Measurements from ENCODE around the gene AGPAT2.

Gene AGPAT2

DNA sequence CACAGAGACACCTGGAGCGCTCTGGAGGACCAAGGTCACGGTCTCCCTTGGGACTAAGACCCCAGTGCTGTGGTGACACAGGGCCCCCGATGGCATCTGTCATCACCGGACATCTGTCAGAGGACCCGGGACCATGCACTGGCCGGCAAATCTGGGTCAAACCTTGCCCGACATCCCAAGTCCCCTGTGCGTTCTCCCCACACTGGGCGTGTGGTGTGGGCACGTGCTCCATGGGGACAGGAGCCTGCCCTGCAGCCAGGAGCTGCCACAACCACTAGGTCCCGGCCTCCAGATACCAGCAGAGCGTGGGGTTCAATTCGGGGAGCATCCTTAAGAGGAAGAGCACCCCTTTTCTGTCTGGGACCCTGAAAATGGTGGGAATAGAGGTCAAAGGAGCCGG lies 3.5 kb downstream of the AGPAT2 start:
- Histone ChIP-seq H3K27ac (ENCODE audit: low read depth, low read length) (peak overlapping the region; percentile 86), H3K36me3 (ENCODE audit: control insufficient read depth in 5 of 5, insufficient read depth in 5 of 5, low read length in 5 of 5) (peaks cover 0 to 11% (median 0%) of the 10 kb centered on the region in 5 donors), H3K4me1 (ENCODE audit: control insufficient read depth in 5 of 5, insufficient read depth in 5 of 5, low read length in 5 of 5) (peaks cover 3 to 91% (median 86%) of the 10 kb centered on the region in 5 donors), H3K9ac (ENCODE audit: low read length in 5 of 5) (peak overlapping the region in 3 of 5 donors; percentile 49 to 97 (median 88)), H3K27me3 (ENCODE audit: control insufficient read depth in 5 of 5, insufficient read depth in 4 of 5, low read length in 5 of 5) (no peaks in the 10 kb centered on the region), H3K9me3 (ENCODE audit: control insufficient read depth in 5 of 5, low read length in 5 of 5) (no peaks in the 10 kb centered on the region), H3K4me3 (ENCODE audit: low read depth in 1 of 5, low read length in 5 of 5) (peak overlapping the region; percentile 70 to 93 (median 79))

DNA sequence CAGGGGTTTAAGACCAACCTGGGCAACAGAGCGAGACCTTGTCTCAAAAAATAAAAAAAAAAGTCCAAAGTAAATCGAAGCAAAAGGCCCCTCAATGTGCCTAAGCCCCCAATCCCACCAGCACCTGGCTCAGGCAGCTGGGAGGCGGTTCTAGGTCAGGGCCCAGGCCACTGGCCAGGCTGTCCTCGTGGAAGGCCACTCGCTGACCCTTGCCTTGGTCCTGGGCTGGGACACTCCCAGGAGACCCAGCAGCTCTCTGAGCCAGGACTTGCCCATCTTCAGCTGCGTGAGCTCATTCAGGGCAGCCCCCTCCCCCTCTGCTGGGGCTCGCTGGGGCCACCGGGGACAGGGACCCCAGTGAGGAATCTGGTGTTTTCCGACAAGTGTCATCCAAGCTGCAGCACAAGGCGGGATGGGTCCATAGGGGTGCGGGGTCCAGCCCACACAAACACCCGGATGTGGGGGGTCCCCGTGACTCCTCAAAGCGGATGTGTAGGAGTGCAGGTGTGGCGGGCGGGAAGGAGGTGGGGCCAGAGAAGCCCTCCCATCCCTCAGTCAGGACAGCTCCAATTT lies 4.0 kb downstream of the AGPAT2 start:
- Histone ChIP-seq H3K9me3 (ENCODE audit: control insufficient read depth in 5 of 5, low read length in 5 of 5) (no peaks in the 10 kb centered on the region), H3K4me1 (ENCODE audit: control insufficient read depth in 5 of 5, insufficient read depth in 5 of 5, low read length in 5 of 5) (peaks cover 2 to 91% (median 86%) of the 10 kb centered on the region in 5 donors), H3K4me3 (ENCODE audit: low read depth in 1 of 5, low read length in 5 of 5) (peak overlapping the region; percentile 70 to 93 (median 79)), H3K36me3 (ENCODE audit: control insufficient read depth in 5 of 5, insufficient read depth in 5 of 5, low read length in 5 of 5) (peaks cover 0 to 11% (median under 1%) of the 10 kb centered on the region in 5 donors), H3K27me3 (ENCODE audit: control insufficient read depth in 5 of 5, insufficient read depth in 4 of 5, low read length in 5 of 5) (no peaks in the 10 kb centered on the region), H3K9ac (ENCODE audit: low read length in 5 of 5) (peak overlapping the region in 1 of 5 donors; percentile 97), H3K27ac (ENCODE audit: low read depth, low read length) (peak overlapping the region; percentile 86)

GRCh38 chr9:136682710-136683109 lies 4.5 kb downstream of the AGPAT2 start:
- peak overlapping the region in 3 of 5 donors; percentile 48 to 68 (median 66) for H3K9ac ChIP-seq (ENCODE audit: low read length in 5 of 5)

DNA sequence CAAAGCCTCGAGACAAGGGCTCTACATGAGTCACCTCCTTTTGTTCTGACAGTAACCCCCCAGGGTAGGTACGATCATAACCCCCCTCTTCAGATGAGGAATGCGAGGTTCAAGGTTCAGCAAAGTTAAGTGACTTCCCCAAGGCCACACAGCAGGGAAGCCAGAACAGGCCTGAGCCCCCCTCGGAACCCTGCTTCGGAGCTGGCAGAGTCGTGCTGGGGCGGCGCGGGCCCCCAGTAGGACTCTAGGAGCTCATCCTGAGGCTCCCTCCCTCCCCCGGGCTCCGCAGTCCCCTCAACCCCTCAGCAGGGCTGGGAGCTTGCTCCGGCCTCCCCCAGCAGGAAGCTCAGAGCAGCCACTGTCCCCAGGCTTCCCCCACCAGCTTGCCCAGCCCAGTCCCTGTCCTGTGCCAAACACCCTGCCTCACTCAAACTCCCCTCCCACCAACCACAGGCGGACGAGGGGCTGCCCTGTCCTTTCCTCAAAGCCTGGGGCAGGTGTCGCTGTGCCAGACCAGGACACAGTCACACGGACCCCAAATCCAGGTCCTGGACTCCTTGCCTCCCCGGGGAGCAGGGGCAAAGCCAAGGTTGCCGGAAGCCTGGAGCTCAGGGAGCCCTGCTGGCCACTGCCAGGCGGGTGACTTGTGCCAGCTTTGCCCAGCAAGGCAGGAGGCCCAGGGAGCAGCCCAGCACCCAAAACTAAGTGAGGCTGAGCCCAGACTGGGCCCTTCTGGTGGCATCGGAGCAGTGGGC lies 5.1 kb downstream of the AGPAT2 start:
- H3K27ac ChIP-seq (ENCODE audit: low read depth, low read length), result peak overlapping the region; percentile 86
- H3K27me3 ChIP-seq (ENCODE audit: control insufficient read depth in 5 of 5, insufficient read depth in 4 of 5, low read length in 5 of 5), result no peaks in the 10 kb centered on the region
- no peaks in the 10 kb centered on the region for H3K9me3 ChIP-seq (ENCODE audit: control insufficient read depth in 5 of 5, low read length in 5 of 5)
- H3K36me3 ChIP-seq (ENCODE audit: control insufficient read depth in 5 of 5, insufficient read depth in 5 of 5, low read length in 5 of 5), result peaks cover 0 to 11% (median 8%) of the 10 kb centered on the region in 5 donors
- H3K4me3 ChIP-seq (ENCODE audit: low read depth in 1 of 5, low read length in 5 of 5), result peak overlapping the region in 4 of 5 donors; percentile 11 to 83 (median 38)
- H3K4me1 ChIP-seq (ENCODE audit: control insufficient read depth in 5 of 5, insufficient read depth in 5 of 5, low read length in 5 of 5), result peaks cover 2 to 93% (median 91%) of the 10 kb centered on the region in 5 donors
- peak overlapping the region in 4 of 5 donors; percentile 30 to 68 (median 57) for H3K9ac ChIP-seq (ENCODE audit: low read length in 5 of 5)

More at GRCh38 chr9:136682710-136683109, 4.5 kb downstream of the AGPAT2 start:
- Histone ChIP-seq H3K27ac (ENCODE audit: low read depth, low read length) (peak overlapping the region; percentile 86), H3K36me3 (ENCODE audit: control insufficient read depth in 5 of 5, insufficient read depth in 5 of 5, low read length in 5 of 5) (peaks cover 0 to 11% (median 4%) of the 10 kb centered on the region in 5 donors), H3K4me3 (ENCODE audit: low read depth in 1 of 5, low read length in 5 of 5) (peak overlapping the region in 3 of 5 donors; percentile 11 to 83 (median 41)), H3K4me1 (ENCODE audit: control insufficient read depth in 5 of 5, insufficient read depth in 5 of 5, low read length in 5 of 5) (peaks cover 2 to 91% (median 86%) of the 10 kb centered on the region in 5 donors), H3K27me3 (ENCODE audit: control insufficient read depth in 5 of 5, insufficient read depth in 4 of 5, low read length in 5 of 5) (no peaks in the 10 kb centered on the region), H3K9me3 (ENCODE audit: control insufficient read depth in 5 of 5, low read length in 5 of 5) (no peaks in the 10 kb centered on the region)

DNA sequence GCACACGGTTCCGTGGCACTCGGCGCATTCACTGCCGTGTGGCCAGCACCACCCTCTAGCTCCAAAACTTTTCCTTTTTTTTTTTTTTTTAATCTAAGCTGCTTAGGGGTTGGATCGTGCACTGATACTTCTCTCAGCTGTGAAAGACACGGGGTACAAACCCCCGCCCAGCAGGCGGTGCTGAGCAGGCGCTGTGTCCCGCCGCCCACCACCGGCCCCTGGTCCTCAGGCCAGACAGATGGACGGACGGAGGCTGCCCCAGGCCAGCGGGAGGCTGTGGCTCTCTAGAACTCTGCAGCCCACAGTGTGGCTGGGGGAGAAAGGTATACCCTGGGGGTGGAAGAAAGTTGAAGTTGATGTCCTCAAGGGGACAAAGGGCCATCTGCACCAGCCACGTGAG lies 6.2 kb downstream of the AGPAT2 start:
- Histone ChIP-seq H3K4me3 (ENCODE audit: low read depth in 1 of 5, low read length in 5 of 5) (no peak overlapping the region), H3K27ac (ENCODE audit: low read depth, low read length) (peak overlapping the region; percentile 86), H3K4me1 (ENCODE audit: control insufficient read depth in 5 of 5, insufficient read depth in 5 of 5, low read length in 5 of 5) (peaks cover 2 to 94% (median 84%) of the 10 kb centered on the region in 5 donors), H3K9me3 (ENCODE audit: control insufficient read depth in 5 of 5, low read length in 5 of 5) (no peaks in the 10 kb centered on the region), H3K9ac (ENCODE audit: low read length in 5 of 5) (peak overlapping the region in 1 of 5 donors; percentile 19), H3K27me3 (ENCODE audit: control insufficient read depth in 5 of 5, insufficient read depth in 4 of 5, low read length in 5 of 5) (no peaks in the 10 kb centered on the region), H3K36me3 (ENCODE audit: control insufficient read depth in 5 of 5, insufficient read depth in 5 of 5, low read length in 5 of 5) (peaks cover 0 to 21% (median 18%) of the 10 kb centered on the region in 5 donors)

DNA sequence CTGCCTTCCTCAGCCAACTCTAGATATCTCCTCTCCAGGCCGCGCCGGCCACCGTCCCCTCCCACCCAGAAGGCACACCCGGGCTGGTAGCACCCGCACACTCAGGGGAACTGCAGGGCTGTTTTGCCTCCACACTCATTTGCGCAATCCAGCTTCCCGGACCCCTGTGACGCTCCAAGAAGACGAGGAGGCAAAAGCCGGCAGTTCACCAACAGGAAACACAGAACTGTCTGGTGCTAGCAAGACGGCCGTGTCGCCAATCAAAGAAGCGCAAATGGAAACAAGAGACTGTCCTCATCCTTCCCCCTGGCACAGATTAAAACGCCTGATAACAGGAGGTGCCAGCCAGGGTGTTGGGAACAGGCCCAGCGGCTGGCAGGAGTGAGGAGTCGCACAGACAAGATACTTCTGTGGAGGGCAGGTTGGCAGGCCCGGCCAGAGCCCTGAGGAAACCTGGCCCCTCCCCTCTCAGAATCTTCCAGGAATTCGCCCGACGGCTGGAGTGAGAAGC lies 7.8 kb downstream of the AGPAT2 start:
- Histone ChIP-seq H3K27me3 (ENCODE audit: control insufficient read depth in 5 of 5, insufficient read depth in 4 of 5, low read length in 5 of 5) (no peaks in the 10 kb centered on the region), H3K9ac (ENCODE audit: low read length in 5 of 5) (peak overlapping the region in 3 of 5 donors; percentile 30 to 71 (median 33)), H3K27ac (ENCODE audit: low read depth, low read length) (peak overlapping the region; percentile 81), H3K36me3 (ENCODE audit: control insufficient read depth in 5 of 5, insufficient read depth in 5 of 5, low read length in 5 of 5) (peaks cover 0 to 33% (median 29%) of the 10 kb centered on the region in 5 donors), H3K4me1 (ENCODE audit: control insufficient read depth in 5 of 5, insufficient read depth in 5 of 5, low read length in 5 of 5) (peaks cover 2 to 82% (median 74%) of the 10 kb centered on the region in 5 donors), H3K4me3 (ENCODE audit: low read depth in 1 of 5, low read length in 5 of 5) (peak overlapping the region in 2 of 5 donors; percentile 24 to 50), H3K9me3 (ENCODE audit: control insufficient read depth in 5 of 5, low read length in 5 of 5) (no peaks in the 10 kb centered on the region)

- Histone ChIP-seq H3K36me3 (ENCODE audit: control insufficient read depth in 5 of 5, insufficient read depth in 5 of 5, low read length in 5 of 5) (peaks cover 0 to 41% (median 33%) of the 10 kb centered on the region in 5 donors), H3K9me3 (ENCODE audit: control insufficient read depth in 5 of 5, low read length in 5 of 5) (no peaks in the 10 kb centered on the region), H3K27ac (ENCODE audit: low read depth, low read length) (peak overlapping the region; percentile 81), H3K4me1 (ENCODE audit: control insufficient read depth in 5 of 5, insufficient read depth in 5 of 5, low read length in 5 of 5) (peaks cover 2 to 76% (median 65%) of the 10 kb centered on the region in 5 donors), H3K9ac (ENCODE audit: low read length in 5 of 5) (peak overlapping the region in 2 of 5 donors; percentile 37 to 71), H3K4me3 (ENCODE audit: low read depth in 1 of 5, low read length in 5 of 5) (no peak overlapping the region), H3K27me3 (ENCODE audit: control insufficient read depth in 5 of 5, insufficient read depth in 4 of 5, low read length in 5 of 5) (no peaks in the 10 kb centered on the region)
These were observed 8.6 kb downstream of the AGPAT2 start for GRCh38 chr9:136678624-136679023.

DNA sequence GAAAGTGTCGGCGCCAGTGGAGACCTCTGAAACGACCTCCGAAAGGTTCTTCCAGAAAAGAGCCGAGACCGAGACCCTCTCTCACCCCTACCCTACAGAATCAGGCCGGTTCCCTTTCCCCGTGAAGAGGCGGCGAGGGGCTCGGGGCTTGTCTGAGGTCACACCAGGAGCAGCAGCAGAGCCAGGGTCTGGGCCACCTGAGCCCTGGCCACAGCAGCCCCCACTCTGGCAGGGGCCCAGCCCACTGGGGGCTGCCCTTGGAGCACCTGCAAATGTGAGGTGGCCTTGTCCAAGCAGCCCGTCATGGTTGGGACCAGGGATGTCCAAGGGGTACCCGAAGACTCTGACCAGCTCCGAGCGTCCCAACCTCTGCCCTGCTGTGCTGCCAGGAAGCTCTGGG lies 9.2 kb downstream of the AGPAT2 start:
- H3K36me3 ChIP-seq (ENCODE audit: control insufficient read depth in 5 of 5, insufficient read depth in 5 of 5, low read length in 5 of 5), result peaks cover 0 to 47% (median 39%) of the 10 kb centered on the region in 5 donors
- H3K27me3 ChIP-seq (ENCODE audit: control insufficient read depth in 5 of 5, insufficient read depth in 4 of 5, low read length in 5 of 5), result no peaks in the 10 kb centered on the region
- H3K4me3 ChIP-seq (ENCODE audit: low read depth in 1 of 5, low read length in 5 of 5), result no peak overlapping the region
- H3K9ac ChIP-seq (ENCODE audit: low read length in 5 of 5), result peak overlapping the region in 2 of 5 donors; percentile 36 to 41
- no peaks in the 10 kb centered on the region for H3K9me3 ChIP-seq (ENCODE audit: control insufficient read depth in 5 of 5, low read length in 5 of 5)
- H3K4me1 ChIP-seq (ENCODE audit: control insufficient read depth in 5 of 5, insufficient read depth in 5 of 5, low read length in 5 of 5), result peaks cover 2 to 70% (median 59%) of the 10 kb centered on the region in 5 donors
- H3K27ac ChIP-seq (ENCODE audit: low read depth, low read length), result peak overlapping the region; percentile 81

DNA sequence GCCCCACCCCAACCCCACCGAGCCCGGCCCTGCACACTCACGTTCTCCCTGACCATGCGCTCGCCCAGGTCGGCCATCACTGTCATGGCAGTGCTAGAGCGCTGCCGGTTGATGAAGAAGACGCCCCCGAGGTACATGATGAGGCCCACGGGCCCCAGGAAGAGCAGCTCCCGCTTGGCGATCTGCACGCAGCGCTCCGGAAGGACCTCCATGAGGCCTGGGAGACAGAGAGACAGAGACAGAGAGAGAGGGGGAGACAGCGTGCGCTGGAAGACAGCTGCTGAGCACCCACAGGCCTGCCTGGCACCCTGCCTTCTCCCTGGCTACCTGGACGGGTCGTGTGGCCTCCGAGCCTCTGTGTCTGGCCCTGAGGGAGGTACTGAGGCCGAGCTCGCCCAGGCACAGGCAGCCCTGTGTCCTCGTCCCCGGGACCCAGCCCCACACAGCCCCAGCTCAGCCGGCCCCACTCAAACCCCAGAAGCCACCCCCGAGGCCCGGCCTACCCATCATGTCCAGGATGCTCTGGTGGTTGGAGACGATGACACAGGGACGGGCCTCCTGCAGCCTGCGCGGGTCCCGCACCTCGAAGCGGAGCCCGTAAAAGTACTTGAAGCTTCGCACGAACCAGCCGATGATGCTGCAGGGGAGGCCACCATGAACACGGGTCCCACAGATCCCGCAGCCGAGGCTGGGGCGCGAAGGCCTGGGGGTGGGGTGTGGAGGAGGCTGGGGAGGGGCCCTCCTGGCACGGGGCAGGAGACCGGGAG lies 10.2 kb downstream of the AGPAT2 start:
- no peak overlapping the region for H3K27ac ChIP-seq (ENCODE audit: low read depth, low read length)
- no peaks in the 10 kb centered on the region for H3K9me3 ChIP-seq (ENCODE audit: control insufficient read depth in 5 of 5, low read length in 5 of 5)
- peaks cover 0 to 54% (median 46%) of the 10 kb centered on the region in 5 donors for H3K36me3 ChIP-seq (ENCODE audit: control insufficient read depth in 5 of 5, insufficient read depth in 5 of 5, low read length in 5 of 5)
- no peak overlapping the region for H3K4me3 ChIP-seq (ENCODE audit: low read depth in 1 of 5, low read length in 5 of 5)
- peaks cover 2 to 62% (median 54%) of the 10 kb centered on the region in 5 donors for H3K4me1 ChIP-seq (ENCODE audit: control insufficient read depth in 5 of 5, insufficient read depth in 5 of 5, low read length in 5 of 5)
- no peak overlapping the region for H3K9ac ChIP-seq (ENCODE audit: low read length in 5 of 5)
- H3K27me3 ChIP-seq (ENCODE audit: control insufficient read depth in 5 of 5, insufficient read depth in 4 of 5, low read length in 5 of 5), result no peaks in the 10 kb centered on the region

All from subcutaneous abdominal adipose tissue (tissue), 5 donors.